Endometrial microvascular endothelial cells (primary cell): ENCODE results near the gene COTL1. TPM values are rescaled to one million over a fixed set of nuclear protein-coding genes. Genes with fewer than 3 reads are reported as not detected.
"Not testable (repeated sequence)": the region's sequence is repeated elsewhere in the genome, so short reads cannot be mapped to it uniquely, and the experiment has no call there.

Source experiments
- in situ Hi-C: cut with HindIII; loops from 2 replicates; pipeline ENCODE4 v1.10.0; 2017; ENCODE audit warnings: low sequenced_read_pairs, low pct_unique_long_range_greater_than_20kb; ENCODE audit errors: inconsistent ontology term
- total RNA-seq: library from RNA; depleted of rRNA; stranded (reverse); fragments of >200 nt; gene quantifications from one replicate; pipeline ENCODE4 v1.2.3, GENCODE V29; 2015; ENCODE audit errors: inconsistent ontology term

The COTL1 gene
- total RNA-seq, 1 donor from 2014 or later, result 196 TPM

DNA sequence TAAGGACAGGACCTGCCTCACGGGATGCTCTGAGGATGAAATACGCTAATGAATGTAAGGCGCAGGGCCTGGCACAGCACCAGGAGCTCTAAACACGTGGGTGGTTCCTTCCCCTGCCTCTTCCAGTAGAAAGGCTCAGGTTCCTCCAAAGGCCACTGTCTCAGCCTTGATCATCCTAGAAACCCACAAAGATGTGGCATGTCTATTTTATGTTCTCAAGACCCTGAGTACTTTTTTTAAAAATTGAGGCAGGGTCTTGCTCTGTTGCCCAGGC is 96.4 kb downstream of the COTL1 start:
- in situ Hi-C loops, result no loop called here

DNA sequence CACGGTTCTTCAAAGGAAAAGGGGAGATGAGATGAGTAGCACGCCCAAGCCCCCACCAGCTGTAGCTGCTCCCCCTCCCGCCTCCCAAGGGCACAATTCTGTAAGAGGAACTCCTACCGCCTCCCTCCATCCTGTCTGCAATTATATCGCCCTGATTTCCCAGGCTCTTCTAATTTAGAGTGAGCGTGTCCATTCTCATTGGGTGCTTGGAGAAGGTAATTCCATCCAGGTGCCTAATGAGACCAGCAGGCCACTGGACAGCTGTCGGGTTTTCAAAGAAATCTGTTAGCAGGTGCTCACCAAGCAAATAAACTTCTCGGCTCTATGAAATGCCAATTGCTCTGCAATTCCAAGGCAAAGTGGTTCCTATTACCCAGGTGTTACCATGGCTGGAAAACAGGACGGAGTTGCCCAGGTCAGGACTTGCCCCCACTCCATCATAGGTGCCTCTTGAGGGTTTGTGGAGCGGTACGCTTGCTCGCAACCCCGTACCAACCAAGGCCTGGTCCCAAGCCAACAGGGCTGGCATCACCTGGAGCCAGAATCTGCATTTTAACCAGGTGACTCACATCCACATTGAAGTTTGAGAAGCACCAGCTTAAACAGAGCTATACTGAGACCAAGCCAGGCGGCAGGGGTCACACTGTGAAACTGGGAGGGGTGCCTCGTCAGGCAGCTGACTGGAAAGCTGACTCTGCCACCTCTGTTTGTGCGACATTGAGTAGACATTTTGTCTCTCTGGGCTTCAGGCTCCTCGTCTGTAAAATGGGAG is 97.0 kb downstream of the COTL1 start:
- in situ Hi-C loops, result no loop called here

DNA sequence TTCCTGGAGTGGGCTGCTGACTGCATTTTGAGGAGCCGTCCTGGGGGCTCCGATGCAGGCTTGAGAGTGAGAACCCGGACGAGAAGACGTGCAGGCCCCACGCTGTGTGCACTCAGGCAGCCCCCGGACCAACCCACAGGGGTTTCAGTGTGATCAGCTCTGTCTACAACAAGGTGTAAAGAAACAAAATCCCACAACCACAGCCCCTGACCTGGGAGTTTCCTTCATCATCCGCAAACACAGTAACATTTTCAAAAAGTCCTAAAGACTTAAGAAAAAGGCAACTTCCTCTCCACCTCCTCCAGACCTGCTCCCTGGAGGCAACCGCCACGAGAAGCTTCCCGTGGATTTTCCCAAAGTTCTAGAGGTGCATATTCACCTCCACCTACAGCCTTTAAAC is 98.0 kb downstream of the COTL1 start:
- in situ Hi-C loops, result no loop called here

GRCh38 chr16:84518804-84519341 is 99.0 kb downstream of the COTL1 start:
- in situ Hi-C loops, result no loop called here

- in situ Hi-C loops, result not testable (repeated sequence)
These were observed 99.7 kb downstream of the COTL1 start for GRCh38 chr16:84518220-84518619.

- in situ Hi-C loops, result no loop called here
These were observed 100.5 kb downstream of the COTL1 start for GRCh38 chr16:84517366-84517765.

Other genes with a start within 250 kb of the COTL1 start
- not detected for gene ATP2C2, start 249.5 kb downstream of the COTL1 start, total RNA-seq
- gene MEAK7, start 113.4 kb downstream of the COTL1 start, total RNA-seq, result 26.3 TPM
- gene KLHL36, start 30.4 kb upstream of the COTL1 start, total RNA-seq, result 38.7 TPM
- gene USP10, start 81.9 kb upstream of the COTL1 start, total RNA-seq, result 92.3 TPM
- 8.6 TPM for gene CRISPLD2, start 201.9 kb upstream of the COTL1 start, total RNA-seq